Non-pigmented ciliary epithelial cell (primary cell): ENCODE data around the gene FDXR.

Experiments
- DNase-seq: peaks from one replicate; pipeline ENCODE4 v3.0.0-alpha.2; 2010; ENCODE audit warnings: low read depth

FDXR gene

DNA sequence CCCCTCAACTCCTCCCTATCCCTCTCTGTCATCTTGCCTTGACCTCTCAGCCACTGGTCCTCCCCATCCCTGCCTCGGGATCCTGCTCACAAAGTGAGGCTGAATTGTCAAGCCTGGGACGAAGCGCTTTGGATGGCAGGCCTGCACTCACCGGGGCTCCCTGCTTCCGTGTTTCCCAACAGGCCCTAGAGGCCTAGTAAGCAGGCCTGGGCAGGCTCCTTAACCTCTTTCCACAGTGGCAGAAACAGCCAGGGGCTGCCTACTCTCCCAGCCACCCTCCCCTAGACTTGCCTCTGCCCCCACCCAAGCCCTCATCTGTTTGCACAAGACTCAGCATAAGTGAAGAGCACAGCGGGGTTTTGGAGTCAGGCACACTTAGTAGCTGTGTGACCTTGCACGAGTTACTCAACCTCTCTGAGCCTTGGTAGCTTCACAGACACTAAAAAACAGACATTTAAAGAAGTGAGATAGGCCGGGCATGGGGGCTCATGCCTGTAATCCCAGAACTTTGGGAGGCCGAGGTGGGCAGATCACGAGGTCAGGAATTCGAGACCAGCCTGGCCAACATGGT, 25.7 kb upstream of the FDXR start:
- no peak for DNase-seq

- DNase-seq = no peak
Observed at GRCh38 chr17:74893936-74894671, 21.3 kb upstream of the FDXR start.

DNA sequence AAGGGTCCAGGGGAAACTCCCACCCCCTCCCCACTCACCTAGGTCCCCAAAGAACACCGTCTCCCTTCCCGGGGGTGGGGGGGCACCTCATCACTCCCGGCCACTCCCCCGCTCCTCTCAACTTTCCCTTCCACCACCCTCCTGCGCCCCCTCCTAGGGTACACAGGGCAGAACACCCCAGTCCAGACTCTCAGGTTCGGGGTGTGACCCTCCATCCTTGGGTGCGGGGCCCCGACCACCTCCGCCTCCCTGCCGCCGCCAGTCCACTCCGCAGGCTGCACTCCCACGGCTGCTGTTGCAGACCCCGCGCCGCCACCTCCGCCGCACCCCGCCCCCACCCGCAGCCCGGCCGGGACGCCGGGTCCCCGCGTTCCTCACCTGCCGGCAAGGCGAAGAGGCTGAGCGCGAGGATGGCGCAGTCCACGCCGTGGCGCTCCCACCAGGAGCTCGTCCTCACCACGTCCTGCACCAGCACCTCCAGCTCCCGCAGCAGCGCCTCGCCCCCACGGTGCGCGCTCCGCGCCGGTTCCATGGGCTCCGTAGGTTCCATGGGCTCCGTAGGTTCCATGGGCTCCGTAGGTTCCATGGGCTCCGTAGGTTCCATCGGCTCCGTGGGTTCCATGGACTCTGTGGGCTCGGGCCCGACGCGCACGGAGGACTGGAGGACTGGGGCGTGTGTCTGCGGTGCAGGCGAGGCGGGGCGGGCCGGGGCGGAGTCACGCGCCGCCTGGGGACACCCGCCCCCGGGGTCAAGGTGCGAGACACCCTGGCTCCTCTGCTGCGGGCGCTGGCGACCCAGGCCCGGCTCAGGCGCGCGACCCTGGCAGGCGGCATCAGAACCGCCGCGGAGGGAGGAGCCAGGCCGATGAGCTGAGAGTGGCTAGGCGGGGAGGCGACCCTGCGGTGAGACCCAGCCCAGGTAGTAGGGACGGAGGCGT, 20.4 kb upstream of the FDXR start, which contains the start of gene FADS6:
Gene FADS6, minus strand, starts transcription at position 660 of the 938 bp plus-strand sequence. Its CDS starts 38 bp downstream, at position 622.
- no peak for DNase-seq

GRCh38 chr17:74892013-74892841, 19.4 kb upstream of the FDXR start:
- no peak for DNase-seq

GRCh38 chr17:74890554-74890953, 17.8 kb upstream of the FDXR start:
- no peak for DNase-seq

- no peak for DNase-seq
Observed at GRCh38 chr17:74888469-74888868, 15.7 kb upstream of the FDXR start.

GRCh38 chr17:74883241-74883745, 10.5 kb upstream of the FDXR start:
- DNase-seq = no peak

DNA sequence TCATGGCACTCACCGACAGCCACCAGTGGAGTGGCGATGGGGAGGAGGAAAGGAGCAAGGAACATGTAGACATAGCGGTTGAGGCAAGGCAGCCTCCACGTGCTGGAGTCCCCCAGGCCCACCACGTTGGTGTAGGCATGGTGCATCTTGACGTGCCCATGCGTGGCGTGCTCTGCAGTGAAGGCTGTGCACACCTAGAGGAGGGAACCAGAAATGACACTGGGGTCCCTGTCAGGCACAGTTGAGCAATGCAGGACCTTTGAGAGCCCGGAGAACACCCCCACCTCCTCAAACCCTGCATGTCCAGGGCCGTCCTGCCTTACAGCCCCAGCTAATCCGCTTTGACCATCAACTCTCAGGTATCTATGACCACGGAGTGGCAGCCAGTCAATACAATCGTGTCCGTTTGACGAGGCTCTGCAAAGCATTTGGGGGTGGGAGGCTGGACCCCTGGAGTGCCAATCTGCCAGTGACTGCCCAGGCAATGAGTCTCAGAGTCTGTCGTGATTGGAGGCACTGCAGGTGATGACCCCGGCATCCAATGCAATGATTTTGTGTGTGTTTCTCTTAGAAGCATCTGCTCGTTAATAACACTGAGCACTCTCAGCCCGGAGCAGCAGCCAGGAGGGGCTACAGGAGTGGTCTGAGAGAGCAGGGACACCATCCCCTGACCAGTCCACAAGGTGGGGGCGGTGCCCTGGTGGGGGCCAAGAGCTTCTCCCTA, 9.9 kb upstream of the FDXR start:
- no peak for DNase-seq

DNA sequence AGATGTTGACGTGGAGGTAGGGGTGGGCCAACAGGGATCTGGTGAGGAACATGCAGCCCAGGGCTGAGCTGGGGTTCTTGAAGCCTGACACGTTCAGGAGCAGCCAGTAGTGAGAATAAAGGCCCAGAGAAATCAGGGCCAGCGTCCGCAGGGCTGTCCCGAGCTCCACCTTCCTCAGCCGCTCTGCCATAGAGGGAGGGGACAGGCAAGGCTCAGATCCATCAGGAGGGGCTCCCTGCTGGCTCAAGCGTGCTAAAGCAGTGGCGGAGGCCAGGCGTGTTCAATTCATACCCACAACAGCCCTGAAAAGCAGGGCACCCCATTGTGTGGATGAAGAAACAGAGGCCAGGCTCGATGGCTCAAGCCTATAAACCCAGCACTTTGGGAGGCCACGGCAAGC, 8.3 kb upstream of the FDXR start:
- DNase-seq = no peak

DNA sequence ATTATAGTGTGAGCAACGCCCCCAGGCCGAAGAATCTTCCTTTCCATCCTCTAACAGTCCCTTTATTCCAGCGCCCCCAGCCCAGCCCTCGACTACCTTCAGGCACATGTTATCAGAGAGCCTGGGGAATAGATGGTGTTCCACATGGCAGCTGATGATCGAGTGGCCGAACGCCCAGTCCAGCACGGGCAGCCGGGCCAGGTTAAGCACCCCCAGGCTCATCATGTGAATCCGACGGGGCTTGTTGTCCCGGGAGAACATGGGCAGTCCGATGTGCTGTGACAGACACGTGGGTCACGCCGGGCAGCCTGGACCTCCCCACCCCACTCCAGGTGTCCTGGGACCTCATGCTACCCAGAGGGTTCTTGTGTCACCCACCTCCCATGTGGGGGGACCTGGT, 6.5 kb upstream of the FDXR start:
- DNase-seq = no peak

GRCh38 chr17:74878658-74879057, 5.9 kb upstream of the FDXR start:
- DNase-seq = no peak

DNA sequence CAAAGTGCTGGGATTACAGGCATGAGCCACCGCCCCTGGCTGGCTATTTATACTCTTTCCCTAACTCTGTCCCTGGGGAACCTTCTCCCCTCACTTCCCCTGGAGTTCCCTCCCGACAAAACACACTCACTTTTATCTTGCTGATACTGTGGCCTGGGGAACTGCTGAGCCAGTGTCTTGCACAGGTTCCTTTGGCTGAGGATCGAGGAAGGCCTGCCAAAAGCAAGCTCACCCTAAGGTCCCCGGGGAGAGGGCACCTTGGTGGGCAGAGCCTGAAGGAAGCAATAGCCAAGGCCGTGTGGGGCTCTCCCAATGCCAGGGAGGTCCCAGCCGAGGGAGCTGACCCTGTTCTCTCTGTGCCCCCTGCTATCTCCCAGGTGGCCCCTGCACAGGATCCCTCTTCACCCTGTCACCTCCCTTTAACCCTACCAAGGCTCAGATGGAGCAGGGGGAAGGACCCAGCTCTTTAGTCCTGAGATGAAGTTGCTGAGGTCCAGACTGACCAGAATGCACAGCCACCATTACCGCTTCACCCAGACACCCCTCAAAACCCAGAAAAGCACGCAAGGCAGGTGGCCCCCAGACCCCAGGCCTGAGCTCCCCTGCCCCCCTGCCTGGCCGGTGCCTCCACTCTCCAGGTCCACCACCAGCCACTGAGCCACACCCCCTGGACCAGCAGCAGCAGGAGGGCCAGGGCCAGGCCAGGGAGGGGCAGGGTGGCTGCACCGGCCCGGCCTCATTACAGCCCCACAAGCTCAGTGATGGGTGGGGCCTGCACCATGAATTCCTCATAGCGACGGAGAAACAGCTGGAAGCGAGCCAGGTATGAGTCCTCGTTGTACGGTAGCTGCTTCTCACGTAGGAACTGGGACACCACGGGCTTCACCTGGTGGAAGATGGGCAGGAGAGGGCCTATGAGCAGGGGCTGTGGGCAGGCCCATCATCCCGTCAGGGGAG, 5.1 kb upstream of the FDXR start:
- no peak for DNase-seq

- no peak for DNase-seq
Observed at GRCh38 chr17:74875977-74876593, 3.3 kb upstream of the FDXR start.

DNA sequence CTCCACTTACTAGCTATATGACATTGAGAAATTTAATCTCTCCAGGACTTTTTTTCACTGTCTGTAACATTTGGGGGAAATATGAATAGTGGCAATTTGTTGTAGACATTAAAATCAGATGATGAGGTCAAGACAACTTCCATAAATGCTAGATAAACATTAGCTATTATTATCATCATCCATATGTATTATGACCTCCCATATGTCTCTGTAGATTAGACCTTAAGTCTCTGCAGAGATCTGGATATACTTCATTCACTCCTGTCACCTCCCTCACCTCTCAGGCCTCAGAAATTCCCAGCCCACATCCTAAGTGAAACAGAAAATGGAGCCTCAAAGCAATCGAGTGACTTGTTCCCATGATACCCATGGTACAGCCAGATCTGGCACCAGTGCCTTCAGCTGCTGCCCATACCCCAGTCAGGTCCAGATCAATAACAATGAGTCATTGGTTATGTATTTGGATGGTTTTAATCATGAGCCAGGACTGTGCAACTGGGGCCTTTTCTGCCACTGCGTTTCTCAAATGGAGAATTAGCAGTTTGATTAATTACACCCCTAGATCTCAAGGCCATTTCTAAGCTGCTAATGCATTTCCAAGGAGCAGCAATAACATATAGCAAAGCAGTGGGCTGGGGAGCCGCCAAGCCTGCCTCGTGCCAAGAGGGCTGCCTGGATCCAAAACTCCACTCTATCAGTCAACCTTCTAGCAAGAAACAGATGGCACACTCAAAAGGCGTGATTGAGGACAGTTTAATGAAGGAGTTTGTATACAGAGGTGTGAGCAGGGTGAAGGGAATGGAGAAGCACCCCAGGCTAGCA, 2.6 kb upstream of the FDXR start:
- no peak for DNase-seq

DNA sequence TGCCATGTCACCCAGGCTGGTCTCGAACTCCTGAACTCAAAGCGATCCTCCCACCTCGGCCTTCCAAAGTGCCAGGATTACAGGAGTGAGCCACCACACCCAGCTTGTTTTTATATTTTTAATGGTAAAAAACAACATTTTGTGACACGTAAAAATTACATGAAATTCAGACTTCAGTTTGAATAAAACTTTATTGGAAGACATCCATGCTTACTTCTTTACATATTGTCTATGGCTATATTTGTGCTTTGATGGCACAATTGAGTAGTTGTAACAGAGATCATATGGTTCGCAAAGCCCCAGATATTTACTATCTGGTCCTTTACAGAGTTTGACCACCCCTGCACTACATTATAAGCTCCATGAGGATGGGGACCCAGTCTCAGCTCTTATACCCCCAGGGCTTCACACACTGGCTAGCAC, 1.8 kb upstream of the FDXR start:
- DNase-seq = no peak

DNA sequence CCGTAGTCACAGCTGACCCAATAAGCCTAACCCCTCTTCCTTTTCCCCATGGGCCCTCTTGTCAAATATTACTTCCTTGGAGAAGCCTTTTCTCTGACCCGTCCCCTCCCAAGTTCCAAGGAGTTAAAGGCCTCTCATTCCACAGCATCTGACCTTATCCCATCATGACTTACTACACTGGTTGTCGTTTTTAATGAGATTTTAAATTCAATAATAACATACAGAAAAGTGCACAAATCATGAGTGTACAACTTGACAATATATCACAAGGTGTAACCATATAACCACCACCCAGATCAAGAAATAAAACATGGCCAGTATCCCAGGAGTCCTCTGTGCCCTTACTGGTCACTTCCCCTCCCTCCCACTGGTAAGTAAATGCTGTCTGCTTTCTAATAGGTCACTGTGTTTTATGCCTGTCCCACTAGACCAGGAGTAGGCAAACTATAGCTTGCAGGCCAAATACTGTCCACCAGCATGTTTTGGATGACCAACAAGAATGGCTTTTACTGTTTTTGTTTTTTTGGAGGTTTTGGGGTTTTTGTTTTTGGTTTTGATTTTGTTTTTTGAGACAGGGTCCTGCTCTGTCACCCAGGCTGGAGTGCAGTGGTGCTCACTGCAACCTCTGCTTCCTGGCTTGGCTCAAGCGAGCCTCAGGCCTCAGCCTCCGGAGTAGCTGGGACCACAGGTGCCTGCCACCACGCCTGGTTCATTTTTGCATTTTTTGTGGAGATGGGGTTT, 1.2 kb upstream of the FDXR start:
- DNase-seq = no peak

DNA sequence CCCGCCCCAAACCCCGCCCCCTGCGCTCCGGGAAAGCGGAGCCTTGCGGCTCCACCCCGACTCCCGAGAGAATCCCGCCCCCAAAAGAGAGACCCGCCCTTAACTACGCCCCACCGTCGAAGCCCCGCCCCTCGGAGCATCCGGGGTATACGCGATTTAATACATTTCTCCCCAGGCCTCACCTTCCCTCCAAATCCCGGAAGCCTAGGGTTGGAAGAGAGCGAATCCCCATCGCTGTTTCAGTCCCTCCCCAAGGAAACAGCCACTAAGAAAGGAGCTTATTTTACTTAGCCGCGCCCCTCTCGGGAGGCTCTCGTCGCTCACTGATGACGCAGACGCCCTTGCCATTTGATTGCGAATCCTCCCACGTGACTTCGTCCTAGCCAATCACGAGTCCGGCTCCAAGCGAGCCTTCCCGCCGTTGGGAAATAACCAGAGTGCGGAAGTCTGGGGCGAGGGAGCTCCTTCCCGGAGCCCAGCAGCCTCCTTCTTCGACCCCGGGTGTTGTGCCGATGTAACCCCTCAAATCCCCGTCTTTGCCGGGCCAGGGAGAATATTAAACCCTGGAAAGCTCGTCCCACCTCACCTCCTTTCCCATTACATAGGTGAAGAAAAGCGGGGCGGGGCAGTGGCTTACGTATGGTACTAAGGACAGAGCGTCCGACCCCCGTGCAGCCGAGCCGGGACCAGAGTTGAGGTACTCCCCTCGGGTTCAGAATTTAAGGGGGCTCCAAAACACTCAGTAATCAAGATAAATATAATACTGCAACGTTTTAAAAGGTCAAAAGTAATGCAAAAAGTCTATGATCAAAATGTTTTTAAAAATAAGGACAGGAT, 461 bp upstream of the FDXR start:
- DNase-seq = peak; percentile 99
